DND-41 (cell line): ENCODE measurements around the gene CD93.

Experiments
- CTCF ChIP-seq: IDR thresholded peaks from 2 replicates; pipeline ENCODE4 v1.5.1; 2012; ENCODE audit warnings: borderline replicate concordance, low read length, moderate library complexity, mild to moderate bottlenecking; ENCODE audit not compliant: poor library complexity, severe bottlenecking; ENCODE audit errors: extremely low read depth
- EZH2 ChIP-seq: IDR thresholded peaks from 3 replicates; pipeline ENCODE4 v1.6.1; 2012; ENCODE audit warnings: borderline replicate concordance, low read depth, mild to moderate bottlenecking, moderate library complexity, low read length, inconsistent platforms; ENCODE audit not compliant: severe bottlenecking

- TF ChIP-seq CTCF: no peak
- TF ChIP-seq EZH2: no peak
These were observed 51.1 kb downstream of the CD93 start, which contains the start of gene SSTR4 for GRCh38 chr20:23034721-23035671.
